Mesendoderm (in vitro differentiated cells): ENCODE measurements around the gene ASPDH.
"Not testable (repeated sequence)": the region's sequence is repeated elsewhere in the genome, so short reads cannot be mapped to it uniquely, and the experiment has no call there.

Source experiments
- DNase-seq: peaks from one replicate; pipeline ENCODE4 v3.0.0; 2013
- H2AK5ac ChIP-seq: 2 replicates; pipeline ENCODE4 v1.6.1; 2013; ENCODE audit warnings: low read length, inconsistent platforms
- H2BK120ac ChIP-seq: 2 replicates; pipeline ENCODE4 v1.6.1; 2013; ENCODE audit warnings: low read depth, mild to moderate bottlenecking, low read length, moderate library complexity, mixed read lengths
- H2BK15ac ChIP-seq: replicated peaks from 2 replicates; pipeline ENCODE4 v1.6.1; 2013; ENCODE audit warnings: low read depth, mild to moderate bottlenecking, moderate library complexity
- H2BK5ac ChIP-seq: 2 replicates; pipeline ENCODE4 v1.6.1; 2013; ENCODE audit warnings: low read length, inconsistent platforms
- H3K18ac ChIP-seq: 2 replicates; pipeline ENCODE4 v1.6.1; 2013; ENCODE audit warnings: mild to moderate bottlenecking, low read length, mixed read lengths
- H3K23ac ChIP-seq: one replicate; pipeline ENCODE4 v1.6.1; 2013; ENCODE audit warnings: low read length
- H3K27ac ChIP-seq: 2 replicates; pipeline ENCODE4 v1.5.1; 2013; ENCODE audit warnings: low read depth, mild to moderate bottlenecking, inconsistent platforms, low read length, moderate library complexity
- H3K27me3 ChIP-seq: 2 replicates; pipeline ENCODE4 v1.6.1; 2013; ENCODE audit warnings: low read length, control low read depth, mild to moderate bottlenecking, inconsistent platforms; ENCODE audit not compliant: insufficient read depth, poor library complexity
- H3K36me3 ChIP-seq: 2 replicates; pipeline ENCODE4 v1.6.1; 2013; ENCODE audit warnings: low read length, inconsistent platforms; ENCODE audit not compliant: control insufficient read depth, insufficient read depth
- H3K4ac ChIP-seq: one replicate; pipeline ENCODE4 v1.6.1; 2013; ENCODE audit warnings: low read depth, mild to moderate bottlenecking, low read length, moderate library complexity
- H3K4me1 ChIP-seq: 2 replicates; pipeline ENCODE4 v1.6.1; 2013; ENCODE audit warnings: low read depth, low read length, inconsistent platforms; ENCODE audit not compliant: control insufficient read depth
- H3K4me2 ChIP-seq: 2 replicates; pipeline ENCODE4 v1.6.1; 2013; ENCODE audit warnings: low read length
- H3K4me3 ChIP-seq: 2 replicates; pipeline ENCODE4 v1.5.1; 2013; ENCODE audit warnings: mild to moderate bottlenecking, low read length
- H3K56ac ChIP-seq: one replicate; pipeline ENCODE4 v1.6.1; 2013; ENCODE audit warnings: low read length
- H3K79me1 ChIP-seq: 2 replicates; pipeline ENCODE4 v1.6.1; 2013; ENCODE audit warnings: low read length, inconsistent platforms
- H3K79me2 ChIP-seq: 2 replicates; pipeline ENCODE4 v1.6.1; 2013; ENCODE audit warnings: mild to moderate bottlenecking, low read length; ENCODE audit not compliant: control insufficient read depth, insufficient read depth
- H3K9ac ChIP-seq: 2 replicates; pipeline ENCODE4 v1.6.1; 2013; ENCODE audit warnings: low read length, inconsistent platforms
- H4K5ac ChIP-seq: one replicate; pipeline ENCODE4 v1.6.1; 2013; ENCODE audit warnings: low read length
- H4K8ac ChIP-seq: one replicate; pipeline ENCODE4 v1.6.1; 2013; ENCODE audit warnings: low read depth, mild to moderate bottlenecking, control low read depth, low read length, moderate library complexity
- WGBS: extraction: QIAGEN DNeasy Blood & Tissue Kit; methylation state at CpG from one replicate; pipeline ENCODE4 v1.1.7; 2013; ENCODE audit warnings: low lambda C conversion rate, missing lambda C conversion rate; ENCODE audit not compliant: insufficient coverage; ENCODE audit errors: extremely low coverage; 5-methylcytosine and 5-hydroxymethylcytosine counted together

ASPDH gene

GRCh38 chr19:50476224-50476906 lies 37.3 kb downstream of the ASPDH start, which contains the start of the genes EMC10 and GARIN5A:
TSS of gene EMC10 (plus strand) at chr19:50476507. CDS start at chr19:50476545, 38 bp downstream.
TSS of gene GARIN5A (minus strand) at chr19:50476848. CDS start at chr19:50476388, 460 bp downstream.
- no peak within 1 kb of the TSS for H4K5ac ChIP-seq
- no peak within 1 kb of the TSS for H4K8ac ChIP-seq
- H3K23ac ChIP-seq: no peak within 1 kb of the TSS
- peaks cover 12% of the 10 kb centered on the region for H3K79me1 ChIP-seq
- H3K9ac ChIP-seq: peak within 1 kb of the TSS; percentile 91
- H3K79me2 ChIP-seq: peaks cover 10% of the 10 kb centered on the region
- WGBS: no CpG with 5 or more reads among the region's 58 CpGs
- H3K36me3 ChIP-seq: no peaks in the 10 kb centered on the region
- peak within 1 kb of the TSS; percentile 71 for H3K4me2 ChIP-seq
- no peaks in the 10 kb centered on the region for H3K4me1 ChIP-seq
- H3K4ac ChIP-seq: no peak within 1 kb of the TSS
- no peaks in the 10 kb centered on the region for H3K27me3 ChIP-seq
- H2BK120ac ChIP-seq: no peak within 1 kb of the TSS
- peak within 1 kb of the TSS; percentile 93 for H3K56ac ChIP-seq
- H3K4me3 ChIP-seq: peak within 1 kb of the TSS; percentile 88
- no peak within 1 kb of the TSS for H3K27ac ChIP-seq
- H2BK15ac ChIP-seq: no peak within 1 kb of the TSS
- peak; percentile 98 for DNase-seq
- H2AK5ac ChIP-seq: no peak within 1 kb of the TSS
- no peak within 1 kb of the TSS for H3K18ac ChIP-seq
- H2BK5ac ChIP-seq: no peak within 1 kb of the TSS

- Histone ChIP-seq H2BK120ac (no peak overlapping the region), H3K18ac (no peak overlapping the region), H3K9ac (no peak overlapping the region), H3K36me3 (no peaks in the 10 kb centered on the region), H2AK5ac (no peak overlapping the region), H3K79me1 (peaks cover 12% of the 10 kb centered on the region), H3K27ac (no peak overlapping the region), H3K4ac (no peak overlapping the region), H3K27me3 (no peaks in the 10 kb centered on the region), H3K4me3 (no peak overlapping the region), H3K56ac (no peak overlapping the region), H2BK15ac (no peak overlapping the region), H3K79me2 (peaks cover 10% of the 10 kb centered on the region), H4K8ac (no peak overlapping the region), H3K23ac (no peak overlapping the region), H4K5ac (no peak overlapping the region), H3K4me2 (no peak overlapping the region), H3K4me1 (no peaks in the 10 kb centered on the region), H2BK5ac (no peak overlapping the region)
- DNase-seq: no peak
- WGBS: no CpG with 5 or more reads among the region's 29 CpGs
These were observed 37.9 kb downstream of the ASPDH start for GRCh38 chr19:50475736-50476223.

- Histone ChIP-seq H4K8ac (no peak overlapping the region), H2BK5ac (no peak overlapping the region), H3K27ac (no peak overlapping the region), H3K9ac (no peak overlapping the region), H3K23ac (no peak overlapping the region), H3K27me3 (no peaks in the 10 kb centered on the region), H3K4me3 (no peak overlapping the region), H3K79me2 (peaks cover 10% of the 10 kb centered on the region), H4K5ac (no peak overlapping the region), H3K18ac (no peak overlapping the region), H2BK15ac (no peak overlapping the region), H3K4ac (no peak overlapping the region), H2AK5ac (no peak overlapping the region), H3K79me1 (peaks cover 12% of the 10 kb centered on the region), H3K36me3 (no peaks in the 10 kb centered on the region), H3K4me2 (no peak overlapping the region), H3K56ac (no peak overlapping the region), H3K4me1 (no peaks in the 10 kb centered on the region), H2BK120ac (no peak overlapping the region)
- DNase-seq: no peak
- WGBS: no CpG with 5 or more reads among the region's 12 CpGs
These were observed 38.6 kb downstream of the ASPDH start for GRCh38 chr19:50475101-50475568.

DNA sequence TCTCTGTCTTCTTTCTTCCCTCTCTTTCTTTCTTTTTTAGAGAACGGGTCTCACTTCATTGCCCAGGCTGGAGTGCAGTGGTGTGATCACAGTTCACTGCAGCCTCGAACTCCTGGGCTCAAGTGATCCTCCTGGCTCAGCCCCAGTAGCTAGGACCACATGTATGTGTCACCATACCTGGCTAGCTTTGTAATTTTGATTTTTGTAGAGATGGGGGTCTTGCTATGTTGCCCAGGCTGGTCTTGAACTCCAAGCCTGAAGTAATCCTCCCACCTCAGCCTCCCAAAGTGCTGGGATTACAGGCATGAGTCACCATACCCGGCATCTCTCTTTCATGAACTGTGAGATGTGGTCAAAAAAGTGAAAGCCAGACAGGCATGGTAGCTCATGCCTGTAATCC lies 40.4 kb downstream of the ASPDH start:
- no CpG with 5 or more reads among the region's 3 CpGs for WGBS
- not testable (repeated sequence) for H3K4ac ChIP-seq, H4K5ac ChIP-seq, H3K79me1 ChIP-seq, H2AK5ac ChIP-seq, H2BK120ac ChIP-seq, H3K56ac ChIP-seq, H2BK15ac ChIP-seq, H3K27ac ChIP-seq, H2BK5ac ChIP-seq, H3K27me3 ChIP-seq, H3K4me3 ChIP-seq, H4K8ac ChIP-seq, H3K9ac ChIP-seq, H3K4me2 ChIP-seq, DNase-seq, H3K4me1 ChIP-seq, H3K23ac ChIP-seq, H3K79me2 ChIP-seq, H3K18ac ChIP-seq, H3K36me3 ChIP-seq

- Histone ChIP-seq H3K36me3 (no peaks in the 10 kb centered on the region), H3K4me1 (no peaks in the 10 kb centered on the region), H3K9ac (no peak overlapping the region), H3K4me3 (no peak overlapping the region), H2BK5ac (no peak overlapping the region), H4K8ac (no peak overlapping the region), H3K23ac (no peak overlapping the region), H3K4me2 (no peak overlapping the region), H2BK120ac (no peak overlapping the region), H3K27me3 (no peaks in the 10 kb centered on the region), H3K27ac (no peak overlapping the region), H3K4ac (no peak overlapping the region), H3K18ac (no peak overlapping the region), H3K79me2 (no peaks in the 10 kb centered on the region), H3K56ac (no peak overlapping the region), H2BK15ac (no peak overlapping the region), H3K79me1 (no peaks in the 10 kb centered on the region), H4K5ac (no peak overlapping the region), H2AK5ac (no peak overlapping the region)
- no peak for DNase-seq
- WGBS: no CpG with 5 or more reads among the region's 6 CpGs
These were observed 44.9 kb downstream of the ASPDH start for GRCh38 chr19:50468818-50469217.
